AG04449 (cell line): ENCODE results near the gene EPHA5.
A peak's percentile ranks its signal among the peaks of the same experiment; 100 is the strongest.

Source experiments
- CTCF ChIA-PET: fragments of 350-600 bp; formaldehyde crosslinking; extraction: SDS; loops from one replicate; lab custom pipeline; 2021; ENCODE audit warnings: antibody characterized with exemption; lab: Yijun Ruan, JAX
- POLR2A ChIA-PET: fragments of 400-600, 350-600 bp; formaldehyde crosslinking; extraction: SDS; loops from one replicate; lab custom pipeline; 2020; ENCODE audit warnings: antibody characterized with exemption, inconsistent platforms; lab: Yijun Ruan, JAX
- DNase-seq: peaks from one replicate; pipeline ENCODE4 v3.0.0-alpha.2; 2010; ENCODE audit warnings: low read depth, low spot score
- H3K4me3 ChIP-seq: 2 replicates; pipeline ENCODE4 v1.5.1; 2011; ENCODE audit warnings: low read depth, mild to moderate bottlenecking, control low read depth, low read length
- CTCF ChIP-seq: IDR thresholded peaks from one replicate; pipeline ENCODE4 v1.5.1; 2011; ENCODE audit warnings: mild to moderate bottlenecking, moderate library complexity, low read length, control low read depth, inconsistent platforms; ENCODE audit not compliant: insufficient read depth; ENCODE audit errors: missing control alignments

The EPHA5 gene

GRCh38 chr4:65669111-65670019, 924 bp downstream of the EPHA5 start:
- ChIA-PET POLR2A (no interaction called here), CTCF (no interaction called here)
- TF ChIP-seq CTCF = no peak
- H3K4me3 ChIP-seq = peak overlapping the region; percentile 52
- DNase-seq = no peak

- no peak for DNase-seq
- CTCF ChIA-PET = interaction anchor here (1.8 kb wide), 1 partner anchor 12 kb away, joined by 5 read pairs; no protein-coding TSS in a partner anchor
Observed at GRCh38 chr4:65668201-65669089, 1.8 kb downstream of the EPHA5 start.

GRCh38 chr4:65667506-65668041, 2.7 kb downstream of the EPHA5 start:
- ChIA-PET CTCF (interaction anchor here (1.8 kb wide), 1 partner anchor 11 kb away, joined by 5 read pairs; no protein-coding TSS in a partner anchor), POLR2A (no interaction called here)
- no peak for TF ChIP-seq CTCF
- DNase-seq = no peak
- H3K4me3 ChIP-seq = no peak overlapping the region

More at GRCh38 chr4:65668201-65669089, 1.8 kb downstream of the EPHA5 start:
- TF ChIP-seq CTCF = no peak
- POLR2A ChIA-PET = no interaction called here
- H3K4me3 ChIP-seq = peak overlapping the region; percentile 52

- DNase-seq = no peak
- no peak overlapping the region for H3K4me3 ChIP-seq
- POLR2A ChIA-PET = no interaction called here
- CTCF ChIA-PET = no interaction called here
- no peak for TF ChIP-seq CTCF
Observed at GRCh38 chr4:65665771-65666523, 4.3 kb downstream of the EPHA5 start.

GRCh38 chr4:65661471-65661870, 8.8 kb downstream of the EPHA5 start:
- TF ChIP-seq CTCF = no peak
- DNase-seq = no peak
- ChIA-PET CTCF (no interaction called here), POLR2A (no interaction called here)
- no peak overlapping the region for H3K4me3 ChIP-seq
